Progenitor cell of endocrine pancreas (in vitro differentiated cells): ENCODE measurements around the gene GIPC3. TPM values are rescaled to one million over a fixed set of nuclear protein-coding genes. Genes with fewer than 3 reads are reported as not detected.

ENCODE experiments used
- DNase-seq: peaks from one replicate; pipeline ENCODE4 v3.0.0; 2021; ENCODE audit warnings: low spot score; ENCODE audit not compliant: unreplicated experiment
- H3K27ac Mint-ChIP-seq: 2 replicates; pipeline ENCODE4 v1.8.0; 2021; ENCODE audit warnings: mild to moderate bottlenecking, moderate library complexity, mixed read lengths
- H3K27me3 Mint-ChIP-seq: 2 replicates; pipeline ENCODE4 v1.8.0; 2021; ENCODE audit warnings: mixed read lengths
- H3K36me3 Mint-ChIP-seq: 2 replicates; pipeline ENCODE4 v1.8.0; 2022; ENCODE audit warnings: mixed read lengths; ENCODE audit not compliant: insufficient read depth
- H3K4me1 Mint-ChIP-seq: 2 replicates; pipeline ENCODE4 v1.8.0; 2021; ENCODE audit warnings: low read depth, mixed read lengths
- H3K4me3 Mint-ChIP-seq: 2 replicates; pipeline ENCODE4 v1.8.0; 2021; ENCODE audit warnings: low read depth, mild to moderate bottlenecking, moderate library complexity, mixed read lengths
- H3K9me3 Mint-ChIP-seq: 2 replicates; pipeline ENCODE4 v1.8.0; 2021; ENCODE audit warnings: low read depth, mixed read lengths
- total RNA-seq: library from RNA; stranded (reverse); gene quantifications from 2 replicates; pipeline ENCODE4 v1.2.1, GENCODE V29; 2021
- TF ChIP-seq, protein P1 (sequence below): fragments of 200-600 bp; sonication (generic); IDR thresholded peaks from one replicate; pipeline ENCODE4 v1.5.0; 2021; ENCODE audit warnings: antibody characterized with exemption, mild to moderate bottlenecking; ENCODE audit not compliant: unreplicated experiment

The GIPC3 gene
- total RNA-seq, 1 donor from 2014 or later, result not detected

- H3K36me3 Mint-ChIP-seq, result peaks cover 3% of the 10 kb centered on the region
- no peak overlapping the region for H3K4me3 Mint-ChIP-seq
- no peaks in the 10 kb centered on the region for H3K9me3 Mint-ChIP-seq
- DNase-seq, result no peak
- TF ChIP-seq, protein P1, sequence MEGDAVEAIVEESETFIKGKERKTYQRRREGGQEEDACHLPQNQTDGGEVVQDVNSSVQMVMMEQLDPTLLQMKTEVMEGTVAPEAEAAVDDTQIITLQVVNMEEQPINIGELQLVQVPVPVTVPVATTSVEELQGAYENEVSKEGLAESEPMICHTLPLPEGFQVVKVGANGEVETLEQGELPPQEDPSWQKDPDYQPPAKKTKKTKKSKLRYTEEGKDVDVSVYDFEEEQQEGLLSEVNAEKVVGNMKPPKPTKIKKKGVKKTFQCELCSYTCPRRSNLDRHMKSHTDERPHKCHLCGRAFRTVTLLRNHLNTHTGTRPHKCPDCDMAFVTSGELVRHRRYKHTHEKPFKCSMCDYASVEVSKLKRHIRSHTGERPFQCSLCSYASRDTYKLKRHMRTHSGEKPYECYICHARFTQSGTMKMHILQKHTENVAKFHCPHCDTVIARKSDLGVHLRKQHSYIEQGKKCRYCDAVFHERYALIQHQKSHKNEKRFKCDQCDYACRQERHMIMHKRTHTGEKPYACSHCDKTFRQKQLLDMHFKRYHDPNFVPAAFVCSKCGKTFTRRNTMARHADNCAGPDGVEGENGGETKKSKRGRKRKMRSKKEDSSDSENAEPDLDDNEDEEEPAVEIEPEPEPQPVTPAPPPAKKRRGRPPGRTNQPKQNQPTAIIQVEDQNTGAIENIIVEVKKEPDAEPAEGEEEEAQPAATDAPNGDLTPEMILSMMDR, result peak; percentile 49
- H3K27ac Mint-ChIP-seq, result no peak overlapping the region
- no peaks in the 10 kb centered on the region for H3K4me1 Mint-ChIP-seq
- no peaks in the 10 kb centered on the region for H3K27me3 Mint-ChIP-seq
Measured at GRCh38 chr19:3547301-3547731, 38.0 kb upstream of the GIPC3 start.

- Mint-ChIP-seq H3K27ac (no peak overlapping the region), H3K4me3 (no peak overlapping the region), H3K9me3 (no peaks in the 10 kb centered on the region), H3K4me1 (no peaks in the 10 kb centered on the region), H3K36me3 (peaks cover 3% of the 10 kb centered on the region), H3K27me3 (no peaks in the 10 kb centered on the region)
- TF ChIP-seq, protein P1, result no peak
- no peak for DNase-seq
Measured at GRCh38 chr19:3547767-3548282, 37.5 kb upstream of the GIPC3 start.

DNA sequence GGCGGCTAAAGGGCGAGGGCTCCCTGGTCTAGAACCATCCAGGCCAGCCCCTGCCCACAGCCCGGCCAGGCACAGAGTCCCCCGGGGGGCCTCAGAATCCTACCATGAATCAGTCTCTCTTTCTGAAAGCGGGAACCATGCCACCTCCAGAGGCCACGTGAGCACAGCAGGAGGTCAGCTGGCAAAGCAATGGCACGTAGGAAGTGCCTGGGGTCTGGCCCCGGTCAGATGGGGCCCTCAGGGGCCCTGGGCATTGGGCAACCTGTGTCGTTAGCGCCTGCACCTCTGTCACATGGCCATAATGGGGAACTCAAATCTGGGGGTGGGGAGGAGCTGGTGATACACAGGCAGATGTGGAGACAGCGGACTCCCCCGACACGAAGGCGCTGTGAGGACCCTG, 36.7 kb upstream of the GIPC3 start:
- TF ChIP-seq, protein P1, result no peak
- Mint-ChIP-seq H3K36me3 (peaks cover 3% of the 10 kb centered on the region), H3K4me3 (no peak overlapping the region), H3K27ac (no peak overlapping the region), H3K9me3 (no peaks in the 10 kb centered on the region), H3K4me1 (no peaks in the 10 kb centered on the region), H3K27me3 (no peaks in the 10 kb centered on the region)
- DNase-seq, result no peak

DNA sequence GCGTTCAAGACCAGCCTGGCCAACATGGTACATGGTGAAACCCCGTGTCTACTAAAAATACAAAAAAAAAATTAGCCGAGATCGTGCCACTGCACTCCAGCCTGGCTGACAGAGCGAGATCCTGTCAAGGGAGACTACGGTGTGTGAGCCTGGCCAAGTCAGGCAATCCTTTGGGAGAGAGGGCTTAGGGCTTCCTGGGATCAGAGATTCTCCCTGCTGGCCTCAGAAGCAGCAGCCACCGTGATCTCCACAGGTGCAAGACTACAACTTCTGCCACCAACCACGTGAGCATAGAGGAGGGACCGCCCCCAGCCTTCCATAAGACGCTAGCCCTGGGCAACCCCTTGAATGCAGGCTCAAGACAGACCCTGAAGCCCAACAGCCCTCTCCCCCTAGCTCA, 35.5 kb upstream of the GIPC3 start:
- DNase-seq, result no peak
- peaks cover 3% of the 10 kb centered on the region for H3K36me3 Mint-ChIP-seq
- no peaks in the 10 kb centered on the region for H3K4me1 Mint-ChIP-seq
- no peaks in the 10 kb centered on the region for H3K9me3 Mint-ChIP-seq
- H3K27me3 Mint-ChIP-seq, result no peaks in the 10 kb centered on the region
- no peak overlapping the region for H3K4me3 Mint-ChIP-seq
- TF ChIP-seq, protein P1, result no peak
- no peak overlapping the region for H3K27ac Mint-ChIP-seq

- Mint-ChIP-seq H3K4me3 (no peak overlapping the region), H3K4me1 (peaks cover 2% of the 10 kb centered on the region), H3K9me3 (no peaks in the 10 kb centered on the region), H3K36me3 (no peaks in the 10 kb centered on the region), H3K27ac (peak overlapping the region; percentile 16), H3K27me3 (no peaks in the 10 kb centered on the region)
- no peak for DNase-seq
- TF ChIP-seq, protein P1, result no peak
Measured at GRCh38 chr19:3550947-3551791, 34.1 kb upstream of the GIPC3 start.
